Osteoblast (primary cell): ENCODE data around the gene TSSC4. TPM values are rescaled to one million over a fixed set of nuclear protein-coding genes. Genes with fewer than 3 reads are reported as not detected.

Experiments used
- DNase-seq: peaks from one replicate; pipeline ENCODE4 v3.0.0; 2011; ENCODE audit warnings: low spot score, mixed read lengths; ENCODE audit not compliant: insufficient read length; ENCODE audit errors: missing footprints
- H2AFZ ChIP-seq: 2 replicates; pipeline ENCODE4 v1.6.0; 2011; ENCODE audit warnings: mild to moderate bottlenecking, low read length
- H3K27ac ChIP-seq: 2 replicates; pipeline ENCODE4 v1.5.1; 2011; ENCODE audit warnings: mild to moderate bottlenecking, low read depth, low read length, moderate library complexity
- H3K27me3 ChIP-seq: 2 replicates; pipeline ENCODE4 v1.6.0; 2012; ENCODE audit warnings: mild to moderate bottlenecking, control low read depth, inconsistent platforms, low read length, moderate library complexity; ENCODE audit not compliant: insufficient read depth
- H3K36me3 ChIP-seq: 2 replicates; pipeline ENCODE4 v1.5.1; 2011; ENCODE audit warnings: mild to moderate bottlenecking, low read length, control low read depth, moderate library complexity; ENCODE audit not compliant: insufficient read depth
- H3K4me1 ChIP-seq: 2 replicates; pipeline ENCODE4 v1.5.1; 2011; ENCODE audit warnings: mild to moderate bottlenecking, low read length, control low read depth, moderate library complexity; ENCODE audit not compliant: insufficient read depth
- H3K4me2 ChIP-seq: 2 replicates; pipeline ENCODE4 v1.6.0; 2011; ENCODE audit warnings: mild to moderate bottlenecking, low read length; ENCODE audit not compliant: insufficient read depth
- H3K4me3 ChIP-seq: fragments of 200-600 bp; sonication (generic); 3 replicates; pipeline ENCODE4 v1.5.1; 2012; ENCODE audit warnings: mild to moderate bottlenecking, low read length, inconsistent platforms; ENCODE audit not compliant: insufficient read depth
- H3K79me2 ChIP-seq: 2 replicates; pipeline ENCODE4 v1.6.0; 2012; ENCODE audit warnings: mild to moderate bottlenecking, low read length, control low read depth, inconsistent platforms; ENCODE audit not compliant: insufficient read depth
- H3K9me3 ChIP-seq: 2 replicates; pipeline ENCODE4 v1.5.1; 2011; ENCODE audit warnings: low read depth, low read length, control low read depth
- H4K20me1 ChIP-seq: 2 replicates; pipeline ENCODE4 v1.6.0; 2012; ENCODE audit warnings: mild to moderate bottlenecking, low read length, control low read depth; ENCODE audit not compliant: insufficient read depth
- CTCF ChIP-seq: IDR thresholded peaks from 2 replicates; pipeline ENCODE4 v1.5.1; 2011; ENCODE audit warnings: mild to moderate bottlenecking, low read depth, low read length, moderate library complexity; ENCODE audit errors: extremely low read depth
- total RNA-seq: library from RNA; depleted of rRNA; stranded (reverse); fragments of >200 nt; gene quantifications from 2 replicates; pipeline ENCODE4 v1.2.3, GENCODE V29; 2012

TSSC4 gene
- total RNA-seq, 1 donor: 46.7 TPM

- no peaks in the 10 kb centered on the region for H4K20me1 ChIP-seq
- H3K27me3 ChIP-seq: peaks cover 6% of the 10 kb centered on the region
- H3K9me3 ChIP-seq: no peaks in the 10 kb centered on the region
- no peaks in the 10 kb centered on the region for H3K36me3 ChIP-seq
- no peak overlapping the region for H3K4me3 ChIP-seq
- DNase-seq: peak; percentile 41
- H3K27ac ChIP-seq: no peak overlapping the region
- no peaks in the 10 kb centered on the region for H3K4me1 ChIP-seq
- no peak for TF ChIP-seq CTCF
- H3K79me2 ChIP-seq: no peaks in the 10 kb centered on the region
- no peak overlapping the region for H3K4me2 ChIP-seq
- H2AFZ ChIP-seq: no peak overlapping the region
Measured at GRCh38 chr11:2433106-2433925, 32.8 kb downstream of the TSSC4 start.

GRCh38 chr11:2434008-2434407 lies 33.5 kb downstream of the TSSC4 start:
- H3K27ac ChIP-seq: no peak overlapping the region
- H2AFZ ChIP-seq: no peak overlapping the region
- H3K27me3 ChIP-seq: peaks cover 6% of the 10 kb centered on the region

GRCh38 chr11:2434506-2435255 lies 34.1 kb downstream of the TSSC4 start:
- H3K27me3 ChIP-seq: peaks cover 6% of the 10 kb centered on the region
- no peak overlapping the region for H3K4me2 ChIP-seq
- H3K27ac ChIP-seq: no peak overlapping the region
- no peaks in the 10 kb centered on the region for H3K4me1 ChIP-seq
- H3K9me3 ChIP-seq: no peaks in the 10 kb centered on the region
- DNase-seq: peak; percentile 48
- no peaks in the 10 kb centered on the region for H4K20me1 ChIP-seq
- no peak overlapping the region for H2AFZ ChIP-seq
- H3K36me3 ChIP-seq: no peaks in the 10 kb centered on the region
- no peak overlapping the region for H3K4me3 ChIP-seq
- no peaks in the 10 kb centered on the region for H3K79me2 ChIP-seq
- no peak for TF ChIP-seq CTCF

More at GRCh38 chr11:2434008-2434407, 33.5 kb downstream of the TSSC4 start:
- Histone ChIP-seq H4K20me1 (no peaks in the 10 kb centered on the region), H3K4me2 (no peak overlapping the region), H3K9me3 (no peaks in the 10 kb centered on the region), H3K36me3 (no peaks in the 10 kb centered on the region), H3K4me1 (no peaks in the 10 kb centered on the region), H3K79me2 (no peaks in the 10 kb centered on the region), H3K4me3 (no peak overlapping the region)
- DNase-seq: peak; percentile 6
- TF ChIP-seq CTCF: no peak
